Liver (tissue), 9 donors: Measurements from ENCODE around the gene FAM222A. TPM values are rescaled to one million over a fixed set of nuclear protein-coding genes. Genes with fewer than 3 reads are reported as not detected.

Source experiments
- DNase-seq: peaks from one replicate; pipeline ENCODE4 v3.0.0-alpha.2; 2017; ENCODE audit warnings: low spot score
- H3K27ac ChIP-seq, 2 donors: one replicate each; pipeline ENCODE4 v1.7.0; 2013; ENCODE audit warnings: inconsistent platforms in 2 of 2, low read length in 2 of 2, control low read depth in 1 of 2, low read depth in 1 of 2, mild to moderate bottlenecking in 1 of 2
- H3K27me3 ChIP-seq, 4 donors: one replicate each; pipeline versions ENCODE4 v1.6.1 to v1.7.0; 2013; ENCODE audit warnings: low read length in 3 of 4, inconsistent platforms in 1 of 4, mild to moderate bottlenecking in 1 of 4, moderate library complexity in 1 of 4; ENCODE audit not compliant: control insufficient read depth in 4 of 4, insufficient read depth in 4 of 4
- H3K36me3 ChIP-seq, 4 donors: one replicate each; pipeline versions ENCODE4 v1.6.1 to v1.7.0; 2013; ENCODE audit warnings: low read length in 3 of 4, mild to moderate bottlenecking in 3 of 4, low read depth in 1 of 4, moderate library complexity in 1 of 4; ENCODE audit not compliant: control insufficient read depth in 4 of 4, insufficient read depth in 3 of 4
- H3K4me1 ChIP-seq, 4 donors: one replicate each; pipeline versions ENCODE4 v1.6.1 to v1.7.0; 2013; ENCODE audit warnings: low read length in 3 of 4, mild to moderate bottlenecking in 3 of 4, moderate library complexity in 1 of 4; ENCODE audit not compliant: control insufficient read depth in 4 of 4, insufficient read depth in 4 of 4
- H3K4me3 ChIP-seq, 3 donors: one replicate each; pipeline versions ENCODE4 v1.6.1 to v1.7.0; 2013; ENCODE audit warnings: low read length in 3 of 3, control low read depth in 1 of 3, low read depth in 1 of 3, mild to moderate bottlenecking in 1 of 3
- H3K9ac ChIP-seq, 2 donors: one replicate each; pipeline ENCODE4 v1.7.0; 2013; ENCODE audit warnings: low read length in 2 of 2, mild to moderate bottlenecking in 2 of 2, moderate library complexity in 2 of 2, control low read depth in 1 of 2, low read depth in 1 of 2
- H3K9me3 ChIP-seq, 4 donors: one replicate each; pipeline versions ENCODE4 v1.6.1 to v1.7.0; 2013; ENCODE audit warnings: low read length in 3 of 4; ENCODE audit not compliant: control insufficient read depth in 4 of 4
- EGR1 ChIP-seq, 2 donors: IDR thresholded peaks; 2 replicates each; pipeline ENCODE4 v1.6.1; 2016 to 2018; ENCODE audit warnings: antibody characterized with exemption in 2 of 2, low read depth in 2 of 2
- FOXA1 ChIP-seq: IDR thresholded peaks from 2 replicates; pipeline ENCODE4 v1.6.1; 2016; ENCODE audit warnings: antibody characterized with exemption
- FOXA2 ChIP-seq: IDR thresholded peaks from 2 replicates; pipeline ENCODE4 v1.6.1; 2016; ENCODE audit warnings: antibody characterized with exemption
- GABPA ChIP-seq, 2 donors: IDR thresholded peaks in 1 of 2; conservative IDR thresholded peaks in 1 of 2; 2 replicates each; pipeline ENCODE4 v1.6.1; 2016; ENCODE audit warnings: antibody characterized with exemption in 2 of 2, mild to moderate bottlenecking in 1 of 2, moderate library complexity in 1 of 2
- HNF4G ChIP-seq: IDR thresholded peaks from 2 replicates; pipeline ENCODE4 v1.6.1; 2016; ENCODE audit warnings: antibody characterized with exemption
- JUND ChIP-seq, 2 donors: IDR thresholded peaks; 2 replicates each; pipeline ENCODE4 v1.6.1; 2016; ENCODE audit warnings: antibody characterized with exemption in 2 of 2
- NR2F2 ChIP-seq: IDR thresholded peaks from 2 replicates; pipeline ENCODE4 v1.6.1; 2016; ENCODE audit warnings: antibody characterized with exemption
- RAD21 ChIP-seq, 2 donors: IDR thresholded peaks; 2 replicates each; pipeline ENCODE4 v1.6.1; 2016; ENCODE audit warnings: antibody characterized with exemption in 2 of 2, mild to moderate bottlenecking in 2 of 2
- RXRA ChIP-seq, 2 donors: IDR thresholded peaks; 2 replicates each; pipeline ENCODE4 v1.6.1; 2017 to 2018; ENCODE audit warnings: antibody characterized with exemption in 2 of 2, mild to moderate bottlenecking in 1 of 2
- SP1 ChIP-seq: IDR thresholded peaks from 2 replicates; pipeline ENCODE4 v1.6.1; 2018; ENCODE audit warnings: antibody characterized with exemption, mild to moderate bottlenecking
- TAF1 ChIP-seq: conservative IDR thresholded peaks from 2 replicates; pipeline ENCODE4 v1.6.1; 2016; ENCODE audit warnings: antibody characterized with exemption, mild to moderate bottlenecking
- YY1 ChIP-seq: IDR thresholded peaks from 2 replicates; pipeline ENCODE4 v1.6.1; 2016; ENCODE audit warnings: antibody characterized with exemption, mild to moderate bottlenecking
- WGBS: extraction: QIAGEN DNeasy Blood & Tissue Kit; methylation state at CpG from one replicate; pipeline ENCODE4 v1.1.7; 2013; 5-methylcytosine and 5-hydroxymethylcytosine counted together
- polyA plus RNA-seq, 2 donors: library from polyadenylated mRNA; stranded (reverse) in 1 of 2; unstranded in 1 of 2; fragments of 200-250 nt in 1 of 2; fragments of >200 nt in 1 of 2; fragmentation: Nextera tagmentation in 1 of 2; extraction: Ambion mirVana in 1 of 2; gene quantifications; one replicate each; pipeline versions ENCODE4 v1.2.1 to v1.2.3, GENCODE V29; 2013 to 2015
- total RNA-seq, 2 donors: library from RNA; depleted of rRNA; stranded (reverse); fragments of >200 nt; gene quantifications; one replicate each; pipeline ENCODE4 v1.2.3, GENCODE V29; 2014
- TF ChIP-seq, protein P1 (sequence below): IDR thresholded peaks from 2 replicates; pipeline ENCODE4 v1.6.1; 2016; ENCODE audit warnings: antibody characterized with exemption, mild to moderate bottlenecking
- TF ChIP-seq, protein P2 (sequence below): IDR thresholded peaks from 2 replicates; pipeline ENCODE4 v1.6.1; 2016; ENCODE audit warnings: antibody characterized with exemption
- TF ChIP-seq, protein P3 (sequence below): fragments of 150-350 bp; IDR thresholded peaks from 2 replicates; pipeline ENCODE4 v1.5.1; 2017; ENCODE audit warnings: improper control_type of control experiment, low read depth, low read length; ENCODE audit not compliant: missing input control
- TF ChIP-seq, protein P4 (sequence below): IDR thresholded peaks from 2 replicates; pipeline ENCODE4 v1.6.1; 2016; ENCODE audit warnings: antibody characterized with exemption
- donor health status: healthy.
- donor health status: healthy.
- donor health status: healthy.
- donor health status: healthy.
- donor health status: healthy.

Gene FAM222A
- total and polyA plus RNA-seq, 4 donors, result 0.97 to 2.2 (median 1.9) TPM

DNA sequence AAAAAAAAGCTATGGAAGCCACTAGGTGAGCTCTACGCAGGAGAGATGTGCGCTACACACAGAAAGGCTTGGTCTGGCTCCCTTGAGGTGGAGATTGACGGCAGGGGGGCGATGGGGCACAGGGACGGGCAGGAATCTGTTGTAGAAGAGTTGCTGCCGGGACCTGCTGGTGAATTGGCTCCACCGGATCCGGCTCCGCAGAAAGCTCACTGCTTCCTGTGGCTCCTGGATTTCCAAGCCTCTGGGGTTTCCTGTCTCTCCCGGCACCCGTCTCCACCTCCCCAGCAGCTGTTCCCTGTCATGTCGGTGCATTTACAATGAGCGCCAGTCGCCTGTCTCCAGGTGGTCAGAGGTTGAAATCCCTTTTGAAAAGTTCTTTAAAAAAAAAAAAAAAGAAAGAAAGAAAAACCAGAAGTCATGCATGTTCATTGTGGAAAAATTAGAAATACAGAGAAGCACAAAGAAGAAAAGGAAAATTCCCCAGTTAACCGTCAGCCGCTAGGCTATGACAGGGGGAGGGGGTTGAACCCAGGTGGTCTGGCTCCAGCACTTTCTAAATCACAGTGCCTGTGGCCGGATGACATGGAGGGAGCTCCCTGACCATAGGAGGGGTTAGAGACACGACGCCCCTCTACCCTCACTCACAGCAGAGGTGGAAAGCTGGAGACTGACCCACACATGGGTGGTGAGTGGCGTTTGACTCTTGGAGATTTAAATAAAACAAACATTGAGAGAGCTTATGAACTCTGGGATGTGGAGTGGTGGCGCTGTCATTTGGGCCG, 20.8 kb downstream of the FAM222A start (continued):
- TF ChIP-seq, protein P1, sequence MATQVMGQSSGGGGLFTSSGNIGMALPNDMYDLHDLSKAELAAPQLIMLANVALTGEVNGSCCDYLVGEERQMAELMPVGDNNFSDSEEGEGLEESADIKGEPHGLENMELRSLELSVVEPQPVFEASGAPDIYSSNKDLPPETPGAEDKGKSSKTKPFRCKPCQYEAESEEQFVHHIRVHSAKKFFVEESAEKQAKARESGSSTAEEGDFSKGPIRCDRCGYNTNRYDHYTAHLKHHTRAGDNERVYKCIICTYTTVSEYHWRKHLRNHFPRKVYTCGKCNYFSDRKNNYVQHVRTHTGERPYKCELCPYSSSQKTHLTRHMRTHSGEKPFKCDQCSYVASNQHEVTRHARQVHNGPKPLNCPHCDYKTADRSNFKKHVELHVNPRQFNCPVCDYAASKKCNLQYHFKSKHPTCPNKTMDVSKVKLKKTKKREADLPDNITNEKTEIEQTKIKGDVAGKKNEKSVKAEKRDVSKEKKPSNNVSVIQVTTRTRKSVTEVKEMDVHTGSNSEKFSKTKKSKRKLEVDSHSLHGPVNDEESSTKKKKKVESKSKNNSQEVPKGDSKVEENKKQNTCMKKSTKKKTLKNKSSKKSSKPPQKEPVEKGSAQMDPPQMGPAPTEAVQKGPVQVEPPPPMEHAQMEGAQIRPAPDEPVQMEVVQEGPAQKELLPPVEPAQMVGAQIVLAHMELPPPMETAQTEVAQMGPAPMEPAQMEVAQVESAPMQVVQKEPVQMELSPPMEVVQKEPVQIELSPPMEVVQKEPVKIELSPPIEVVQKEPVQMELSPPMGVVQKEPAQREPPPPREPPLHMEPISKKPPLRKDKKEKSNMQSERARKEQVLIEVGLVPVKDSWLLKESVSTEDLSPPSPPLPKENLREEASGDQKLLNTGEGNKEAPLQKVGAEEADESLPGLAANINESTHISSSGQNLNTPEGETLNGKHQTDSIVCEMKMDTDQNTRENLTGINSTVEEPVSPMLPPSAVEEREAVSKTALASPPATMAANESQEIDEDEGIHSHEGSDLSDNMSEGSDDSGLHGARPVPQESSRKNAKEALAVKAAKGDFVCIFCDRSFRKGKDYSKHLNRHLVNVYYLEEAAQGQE, result no peak
- TF ChIP-seq, protein P2, sequence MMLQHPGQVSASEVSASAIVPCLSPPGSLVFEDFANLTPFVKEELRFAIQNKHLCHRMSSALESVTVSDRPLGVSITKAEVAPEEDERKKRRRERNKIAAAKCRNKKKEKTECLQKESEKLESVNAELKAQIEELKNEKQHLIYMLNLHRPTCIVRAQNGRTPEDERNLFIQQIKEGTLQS, result no peak
- TF ChIP-seq TAF1 (no peak), FOXA2 (no peak)

DNA sequence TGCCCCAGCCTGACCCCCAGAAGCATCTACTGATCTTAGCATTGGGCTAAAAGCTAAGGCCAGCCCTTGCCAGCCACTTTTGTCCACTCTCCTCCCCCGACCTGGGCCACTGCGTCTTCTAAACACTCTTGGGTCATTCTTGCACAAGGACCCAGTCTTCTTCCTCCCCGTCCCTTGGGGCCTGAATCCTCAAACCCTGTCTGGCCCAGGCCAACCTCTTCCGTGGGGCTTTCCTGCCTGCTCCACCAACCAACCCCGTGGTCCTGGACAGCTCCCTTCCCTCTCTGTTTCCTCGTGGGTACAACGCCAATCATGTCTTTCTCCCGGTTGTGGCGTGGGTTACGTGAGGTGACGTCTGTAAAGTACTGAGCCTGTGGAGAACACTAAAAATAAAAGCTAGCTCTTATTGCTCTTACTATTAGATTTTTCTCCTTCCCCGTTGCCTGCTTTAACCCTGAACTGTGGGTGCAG, 21.5 kb downstream of the FAM222A start:
- Histone ChIP-seq H3K9me3 (no peaks in the 10 kb centered on the region), H3K27ac (no peak overlapping the region), H3K36me3 (no peaks in the 10 kb centered on the region), H3K9ac (no peak overlapping the region), H3K4me1 (peaks cover 18 to 51% (median 42%) of the 10 kb centered on the region in 4 donors), H3K27me3 (no peaks in the 10 kb centered on the region), H3K4me3 (no peak overlapping the region)
- 82% methylated on average over 12 of the region's 12 CpGs for WGBS
- no peak for DNase-seq
- TF ChIP-seq RXRA (IDR thresholded peaks at IDR 0.05), result no peak
- TF ChIP-seq HNF4G, result no peak

DNA sequence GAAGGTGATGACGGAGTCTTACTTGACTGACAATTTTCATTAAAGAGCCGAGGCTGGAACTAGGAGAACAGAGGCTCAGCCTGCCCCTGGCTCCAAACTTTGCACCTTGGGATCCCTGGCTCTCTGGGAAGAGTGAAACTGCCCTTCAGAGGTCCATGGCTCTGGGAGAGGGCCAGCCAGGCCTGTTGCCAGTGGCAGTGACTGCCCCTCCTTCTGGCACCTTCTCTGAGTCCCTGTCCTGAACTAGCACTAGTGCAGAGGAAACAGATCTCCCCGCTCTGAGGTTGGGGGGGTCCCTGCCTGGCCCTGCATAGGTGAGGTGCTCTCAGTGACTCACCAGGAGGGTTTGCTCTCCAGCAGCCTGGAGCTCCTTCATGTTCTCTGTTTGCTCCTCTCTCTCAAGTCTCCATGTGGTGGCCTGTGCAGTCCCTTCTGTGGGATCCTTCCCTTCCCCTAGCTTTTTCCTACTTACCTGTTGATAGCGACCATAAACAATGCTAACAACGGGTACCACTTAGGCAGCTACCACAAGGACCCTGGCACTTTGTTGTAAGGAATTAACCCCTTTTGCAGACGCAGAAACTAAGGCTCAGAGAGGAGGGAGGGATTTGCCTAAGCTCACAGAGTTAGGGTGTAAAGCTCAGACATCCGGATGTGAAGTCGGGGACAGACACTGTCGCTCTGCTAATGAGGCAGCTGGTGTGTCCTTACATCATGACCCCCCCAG, 22.4 kb downstream of the FAM222A start:
- no peak overlapping the region for H3K27ac ChIP-seq
- no peaks in the 10 kb centered on the region for H3K27me3 ChIP-seq
- H3K36me3 ChIP-seq, result no peaks in the 10 kb centered on the region
- H3K9ac ChIP-seq, result no peak overlapping the region
- peaks cover 18 to 51% (median 42%) of the 10 kb centered on the region in 4 donors for H3K4me1 ChIP-seq
- DNase-seq, result no peak
- 60% methylated on average over 9 of the region's 9 CpGs for WGBS
- H3K9me3 ChIP-seq, result no peaks in the 10 kb centered on the region
- H3K4me3 ChIP-seq, result no peak overlapping the region
- TF ChIP-seq RXRA (IDR thresholded peaks at IDR 0.05), result peak in 1 of 2 donors; percentile 58
- TF ChIP-seq RAD21 (IDR thresholded peaks at IDR 0.05), result no peak
- no peak for TF ChIP-seq JUND (IDR thresholded peaks at IDR 0.05)
- no peak for TF ChIP-seq FOXA2
- TF ChIP-seq, protein P3, sequence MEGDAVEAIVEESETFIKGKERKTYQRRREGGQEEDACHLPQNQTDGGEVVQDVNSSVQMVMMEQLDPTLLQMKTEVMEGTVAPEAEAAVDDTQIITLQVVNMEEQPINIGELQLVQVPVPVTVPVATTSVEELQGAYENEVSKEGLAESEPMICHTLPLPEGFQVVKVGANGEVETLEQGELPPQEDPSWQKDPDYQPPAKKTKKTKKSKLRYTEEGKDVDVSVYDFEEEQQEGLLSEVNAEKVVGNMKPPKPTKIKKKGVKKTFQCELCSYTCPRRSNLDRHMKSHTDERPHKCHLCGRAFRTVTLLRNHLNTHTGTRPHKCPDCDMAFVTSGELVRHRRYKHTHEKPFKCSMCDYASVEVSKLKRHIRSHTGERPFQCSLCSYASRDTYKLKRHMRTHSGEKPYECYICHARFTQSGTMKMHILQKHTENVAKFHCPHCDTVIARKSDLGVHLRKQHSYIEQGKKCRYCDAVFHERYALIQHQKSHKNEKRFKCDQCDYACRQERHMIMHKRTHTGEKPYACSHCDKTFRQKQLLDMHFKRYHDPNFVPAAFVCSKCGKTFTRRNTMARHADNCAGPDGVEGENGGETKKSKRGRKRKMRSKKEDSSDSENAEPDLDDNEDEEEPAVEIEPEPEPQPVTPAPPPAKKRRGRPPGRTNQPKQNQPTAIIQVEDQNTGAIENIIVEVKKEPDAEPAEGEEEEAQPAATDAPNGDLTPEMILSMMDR, result no peak
- no peak for TF ChIP-seq NR2F2
- no peak for TF ChIP-seq EGR1 (IDR thresholded peaks at IDR 0.05; ENCODE audit: low read depth in 2 of 2)
- TF ChIP-seq, protein P2, result no peak
- no peak for TF ChIP-seq FOXA1
- no peak for TF ChIP-seq YY1
- no peak for TF ChIP-seq HNF4G
- no peak for TF ChIP-seq SP1
- TF ChIP-seq TAF1, result no peak
- no peak for TF ChIP-seq GABPA (IDR thresholded peaks at IDR 0.05 in 1 of 2, conservative IDR thresholded peaks at IDR 0.05 in 1 of 2)
- TF ChIP-seq, protein P1, result peak; percentile 37
- TF ChIP-seq, protein P4, sequence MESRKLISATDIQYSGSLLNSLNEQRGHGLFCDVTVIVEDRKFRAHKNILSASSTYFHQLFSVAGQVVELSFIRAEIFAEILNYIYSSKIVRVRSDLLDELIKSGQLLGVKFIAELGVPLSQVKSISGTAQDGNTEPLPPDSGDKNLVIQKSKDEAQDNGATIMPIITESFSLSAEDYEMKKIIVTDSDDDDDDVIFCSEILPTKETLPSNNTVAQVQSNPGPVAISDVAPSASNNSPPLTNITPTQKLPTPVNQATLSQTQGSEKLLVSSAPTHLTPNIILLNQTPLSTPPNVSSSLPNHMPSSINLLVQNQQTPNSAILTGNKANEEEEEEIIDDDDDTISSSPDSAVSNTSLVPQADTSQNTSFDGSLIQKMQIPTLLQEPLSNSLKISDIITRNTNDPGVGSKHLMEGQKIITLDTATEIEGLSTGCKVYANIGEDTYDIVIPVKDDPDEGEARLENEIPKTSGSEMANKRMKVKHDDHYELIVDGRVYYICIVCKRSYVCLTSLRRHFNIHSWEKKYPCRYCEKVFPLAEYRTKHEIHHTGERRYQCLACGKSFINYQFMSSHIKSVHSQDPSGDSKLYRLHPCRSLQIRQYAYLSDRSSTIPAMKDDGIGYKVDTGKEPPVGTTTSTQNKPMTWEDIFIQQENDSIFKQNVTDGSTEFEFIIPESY, result no peak
